ENCODE measurements around the gene ALOXE3. TPM values are rescaled to one million over a fixed set of nuclear protein-coding genes. Genes with fewer than 3 reads are reported as not detected.

The ALOXE3 gene
- total and polyA plus RNA-seq, 12 donors: not detected

DNA sequence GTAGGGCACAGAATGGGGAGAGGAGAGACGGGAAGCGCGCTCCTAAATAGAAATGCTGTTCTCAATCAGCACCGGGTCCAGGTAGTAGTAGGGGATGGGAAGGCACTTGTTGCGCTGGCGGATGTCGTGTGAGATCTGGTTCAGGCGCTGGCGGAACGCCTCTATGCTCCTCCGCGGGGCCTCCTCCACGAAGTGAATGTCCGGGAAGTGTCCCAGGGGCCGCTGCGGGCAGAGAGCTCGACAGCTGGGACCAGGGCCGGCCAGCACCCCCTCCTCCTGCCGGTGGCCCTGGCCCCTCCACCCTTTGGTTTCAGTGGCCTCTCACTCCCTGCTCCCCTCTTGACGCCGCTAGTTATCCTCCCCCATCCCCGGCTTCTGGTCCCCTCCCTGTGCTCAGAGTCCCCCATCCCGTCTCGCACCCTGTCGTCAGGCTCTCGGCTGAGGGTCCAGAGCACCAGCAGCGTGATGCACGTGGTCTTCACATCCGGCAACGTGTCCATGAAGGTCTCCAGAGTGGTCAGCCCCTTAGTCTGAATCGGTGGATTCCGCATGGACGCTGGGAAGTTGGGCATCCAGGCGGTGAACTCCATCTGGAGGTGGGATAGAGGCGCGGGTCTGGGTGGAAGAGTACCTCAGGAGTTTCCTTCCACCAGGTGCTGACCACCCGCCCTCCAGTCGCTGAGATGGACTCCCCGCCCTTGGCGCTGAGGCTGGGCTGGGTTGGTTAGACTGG, 45.4 kb downstream of the ALOXE3 start:
- H3K4me3 ChIP-seq: no peak overlapping the region

DNA sequence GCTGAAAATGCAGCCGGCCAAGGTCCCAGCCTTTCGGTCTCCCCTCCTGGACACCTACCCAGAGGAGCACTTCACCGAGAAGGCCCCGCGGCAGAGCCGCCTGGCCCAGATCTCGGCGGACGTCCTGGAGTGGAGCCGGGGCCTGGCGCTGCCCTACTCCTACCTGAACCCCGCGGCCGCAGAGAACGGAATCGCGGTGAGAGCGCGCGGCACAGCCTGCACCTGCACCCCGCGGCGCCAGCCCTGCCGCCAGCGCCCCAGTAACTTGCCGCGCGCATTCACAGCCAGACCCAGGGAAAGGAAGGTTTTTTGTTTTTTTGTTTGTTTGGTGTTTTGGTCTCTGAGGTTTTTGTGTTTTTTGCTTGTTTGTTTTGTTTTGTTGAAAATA, 46.0 kb downstream of the ALOXE3 start:
- intact Hi-C loops (cut with DNase I): loop anchor here in 1 of 2 donors (10.0 kb wide), 1 partner anchor 232 kb away; no protein-coding TSS in a partner anchor
- no peaks in the 10 kb centered on the region for H3K36me3 ChIP-seq (replicated peaks in 1 of 2)
- H3K4me3 ChIP-seq: no peak overlapping the region
- H3K9me3 ChIP-seq (replicated peaks in 1 of 3): no peaks in the 10 kb centered on the region
- TF ChIP-seq, protein P1, sequence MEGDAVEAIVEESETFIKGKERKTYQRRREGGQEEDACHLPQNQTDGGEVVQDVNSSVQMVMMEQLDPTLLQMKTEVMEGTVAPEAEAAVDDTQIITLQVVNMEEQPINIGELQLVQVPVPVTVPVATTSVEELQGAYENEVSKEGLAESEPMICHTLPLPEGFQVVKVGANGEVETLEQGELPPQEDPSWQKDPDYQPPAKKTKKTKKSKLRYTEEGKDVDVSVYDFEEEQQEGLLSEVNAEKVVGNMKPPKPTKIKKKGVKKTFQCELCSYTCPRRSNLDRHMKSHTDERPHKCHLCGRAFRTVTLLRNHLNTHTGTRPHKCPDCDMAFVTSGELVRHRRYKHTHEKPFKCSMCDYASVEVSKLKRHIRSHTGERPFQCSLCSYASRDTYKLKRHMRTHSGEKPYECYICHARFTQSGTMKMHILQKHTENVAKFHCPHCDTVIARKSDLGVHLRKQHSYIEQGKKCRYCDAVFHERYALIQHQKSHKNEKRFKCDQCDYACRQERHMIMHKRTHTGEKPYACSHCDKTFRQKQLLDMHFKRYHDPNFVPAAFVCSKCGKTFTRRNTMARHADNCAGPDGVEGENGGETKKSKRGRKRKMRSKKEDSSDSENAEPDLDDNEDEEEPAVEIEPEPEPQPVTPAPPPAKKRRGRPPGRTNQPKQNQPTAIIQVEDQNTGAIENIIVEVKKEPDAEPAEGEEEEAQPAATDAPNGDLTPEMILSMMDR (IDR thresholded peaks at IDR 0.05): no peak
- TF ChIP-seq POLR2A (IDR thresholded peaks at IDR 0.05): no peak
- DNase-seq: no peak
- H3K27ac ChIP-seq: no peak overlapping the region
- H3K27me3 ChIP-seq: peaks cover 57% of the 10 kb centered on the region
- WGBS, 4 donors: 11 to 25% (median 23%) methylated on average over 15 to 28 of the region's 28 CpGs
- H3K4me1 ChIP-seq (replicated peaks in 1 of 2): peaks cover 0 to 6% of the 10 kb centered on the region in 2 donors

More for the DNA sequence above, 45.4 kb downstream of the ALOXE3 start:
- Histone ChIP-seq H3K27ac (no peak overlapping the region), H3K36me3 (replicated peaks in 1 of 2) (no peaks in the 10 kb centered on the region), H3K9me3 (replicated peaks in 1 of 3) (no peaks in the 10 kb centered on the region), H3K4me1 (replicated peaks in 1 of 2) (peaks cover 0 to 6% of the 10 kb centered on the region in 2 donors), H3K27me3 (peaks cover 62% of the 10 kb centered on the region)
- WGBS, 4 donors: 4 to 12% (median 6%) methylated on average over 14 to 40 of the region's 40 CpGs
- no peak for TF ChIP-seq POLR2A (IDR thresholded peaks at IDR 0.05)
- TF ChIP-seq, protein P1 (IDR thresholded peaks at IDR 0.05): no peak
- DNase-seq: peak in 1 of 7 donors; percentile 16
- intact Hi-C loops (cut with DNase I): loop anchor here in 1 of 2 donors (10.0 kb wide), 1 partner anchor 232 kb away; no protein-coding TSS in a partner anchor

DNA sequence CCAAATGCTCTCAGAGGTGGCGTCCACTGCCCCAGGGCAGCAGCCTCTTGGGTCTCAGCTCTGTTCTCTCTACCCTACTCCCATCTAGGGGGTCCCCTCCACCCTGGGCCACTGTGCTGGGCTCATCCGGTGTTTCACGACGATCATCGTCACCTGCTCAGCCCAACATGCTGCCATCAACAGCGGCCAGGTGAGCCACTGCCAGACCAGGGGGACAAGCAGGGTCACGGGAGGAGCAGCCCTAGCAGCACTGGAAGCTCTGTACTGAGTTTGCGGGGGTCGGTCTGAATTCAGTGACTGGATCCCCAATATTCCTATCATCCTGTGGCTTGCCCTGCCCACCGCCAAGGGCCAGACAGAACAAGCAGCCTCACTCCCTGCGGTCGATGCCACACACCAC, 46.8 kb downstream of the ALOXE3 start:
- DNase-seq: no peak

DNA sequence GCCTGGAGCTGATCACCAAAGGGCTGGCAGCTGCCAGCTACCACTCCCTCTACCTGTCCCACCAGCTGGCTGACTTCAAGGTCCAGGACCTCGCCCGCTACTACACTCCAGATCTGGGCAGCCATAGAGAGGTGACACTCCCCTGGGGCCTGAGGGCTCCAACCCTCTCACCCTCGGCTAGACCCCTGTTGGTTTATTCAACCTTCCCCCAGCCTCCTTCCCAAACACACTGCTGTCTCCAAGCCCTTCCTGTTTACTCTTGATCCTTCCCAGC, 48.8 kb downstream of the ALOXE3 start:
- WGBS, 4 donors: 71 to 93% (median 79%) methylated on average over 1 to 3 of the region's 3 CpGs
- no peak for DNase-seq
- Histone ChIP-seq H3K27ac (peak overlapping the region in 1 of 5 donors; percentile 29), H3K4me3 (no peak overlapping the region), H3K4me1 (replicated peaks in 1 of 2) (peaks cover 0 to 6% of the 10 kb centered on the region in 2 donors), H3K36me3 (replicated peaks in 1 of 2) (no peaks in the 10 kb centered on the region), H3K27me3 (peaks cover 30% of the 10 kb centered on the region), H3K9me3 (replicated peaks in 1 of 3) (no peaks in the 10 kb centered on the region)
- TF ChIP-seq POLR2A (IDR thresholded peaks at IDR 0.05): no peak
- TF ChIP-seq, protein P1 (IDR thresholded peaks at IDR 0.05): no peak
- intact Hi-C loops (cut with DNase I): no loop called here

More for the DNA sequence above, 46.8 kb downstream of the ALOXE3 start:
- peaks cover 48% of the 10 kb centered on the region for H3K27me3 ChIP-seq
- H3K9me3 ChIP-seq (replicated peaks in 1 of 3): no peaks in the 10 kb centered on the region
- H3K4me1 ChIP-seq (replicated peaks in 1 of 2): peaks cover 0 to 6% of the 10 kb centered on the region in 2 donors
- no peak overlapping the region for H3K27ac ChIP-seq
- 84 to 100% (median 90%) methylated on average over 3 to 12 of the region's 12 CpGs for WGBS, 4 donors
- TF ChIP-seq, protein P1 (IDR thresholded peaks at IDR 0.05): no peak
- no peak for TF ChIP-seq POLR2A (IDR thresholded peaks at IDR 0.05)
- no peaks in the 10 kb centered on the region for H3K36me3 ChIP-seq (replicated peaks in 1 of 2)
- no peak overlapping the region for H3K4me3 ChIP-seq
- intact Hi-C loops (cut with DNase I): loop anchor here in 1 of 2 donors (10.0 kb wide), 1 partner anchor 233 kb away; no protein-coding TSS in a partner anchor
